Measurements from ENCODE around the gene NEB.
A peak's percentile ranks its signal among the peaks of the same experiment; 100 is the strongest.

NEB gene

GRCh38 chr2:151526572-151527090 lies 207.6 kb downstream of the NEB start:
- DNase-seq (ENCODE audit: insufficient read length, low spot score): no peak
- no peak for TF ChIP-seq POLR2A (IDR thresholded peaks at IDR 0.05; ENCODE audit: low read depth, low read length)
- no peak for FAIRE-seq

GRCh38 chr2:151525821-151526373 lies 208.4 kb downstream of the NEB start:
- no peak for FAIRE-seq
- no peak for DNase-seq (ENCODE audit: insufficient read length, low spot score)
- no peak for TF ChIP-seq POLR2A (IDR thresholded peaks at IDR 0.05; ENCODE audit: low read depth, low read length)

GRCh38 chr2:151523850-151524249 lies 210.4 kb downstream of the NEB start:
- no peak for TF ChIP-seq POLR2A (IDR thresholded peaks at IDR 0.05; ENCODE audit: low read depth, low read length)
- FAIRE-seq (no peak), DNase-seq (ENCODE audit: insufficient read length, low spot score) (no peak)

- DNase-seq (ENCODE audit: insufficient read length, low spot score): no peak
- no peak for TF ChIP-seq POLR2A (IDR thresholded peaks at IDR 0.05; ENCODE audit: low read depth, low read length)
- FAIRE-seq: no peak
Observed at GRCh38 chr2:151522556-151522955, 211.7 kb downstream of the NEB start.

- FAIRE-seq (no peak), DNase-seq (ENCODE audit: insufficient read length, low spot score) (no peak)
- TF ChIP-seq POLR2A (IDR thresholded peaks at IDR 0.05; ENCODE audit: low read depth, low read length): no peak
Observed at GRCh38 chr2:151520976-151521375, 213.3 kb downstream of the NEB start.

GRCh38 chr2:151518802-151519201 lies 215.5 kb downstream of the NEB start:
- DNase-seq (ENCODE audit: insufficient read length, low spot score) (no peak), FAIRE-seq (peak; percentile 64)
- TF ChIP-seq POLR2A (IDR thresholded peaks at IDR 0.05; ENCODE audit: low read depth, low read length): no peak

GRCh38 chr2:151508519-151508918 lies 225.8 kb downstream of the NEB start:
- FAIRE-seq (no peak), DNase-seq (ENCODE audit: insufficient read length, low spot score) (no peak)
- TF ChIP-seq POLR2A (IDR thresholded peaks at IDR 0.05; ENCODE audit: low read depth, low read length): no peak

- no peak for TF ChIP-seq POLR2A (IDR thresholded peaks at IDR 0.05; ENCODE audit: low read depth, low read length)
- FAIRE-seq (no peak), DNase-seq (ENCODE audit: insufficient read length, low spot score) (no peak)
Observed at GRCh38 chr2:151506170-151506569, 228.1 kb downstream of the NEB start.

- FAIRE-seq (no peak), DNase-seq (ENCODE audit: insufficient read length, low spot score) (no peak)
- TF ChIP-seq POLR2A (IDR thresholded peaks at IDR 0.05; ENCODE audit: low read depth, low read length): no peak
Observed at GRCh38 chr2:151498178-151498577, 236.1 kb downstream of the NEB start.

- no peak for FAIRE-seq
- DNase-seq (ENCODE audit: insufficient read length, low spot score): no peak
- TF ChIP-seq POLR2A (IDR thresholded peaks at IDR 0.05; ENCODE audit: low read depth, low read length): no peak
Observed at GRCh38 chr2:151491496-151491895, 242.8 kb downstream of the NEB start.

- DNase-seq (ENCODE audit: insufficient read length, low spot score) (no peak), FAIRE-seq (no peak)
- TF ChIP-seq POLR2A (IDR thresholded peaks at IDR 0.05; ENCODE audit: low read depth, low read length): no peak
Observed at GRCh38 chr2:151490276-151490675, 244.0 kb downstream of the NEB start.

GRCh38 chr2:151486053-151486452 lies 248.2 kb downstream of the NEB start:
- DNase-seq (ENCODE audit: insufficient read length, low spot score) (no peak), FAIRE-seq (no peak)
- TF ChIP-seq POLR2A (IDR thresholded peaks at IDR 0.05; ENCODE audit: low read depth, low read length): no peak

GRCh38 chr2:151484100-151484499 lies 250.2 kb downstream of the NEB start:
- TF ChIP-seq POLR2A (IDR thresholded peaks at IDR 0.05; ENCODE audit: low read depth, low read length): no peak
- DNase-seq (ENCODE audit: insufficient read length, low spot score) (no peak), FAIRE-seq (no peak)

GRCh38 chr2:151483546-151483945 lies 250.7 kb downstream of the NEB start:
- TF ChIP-seq POLR2A (IDR thresholded peaks at IDR 0.05; ENCODE audit: low read depth, low read length): no peak
- no peak for DNase-seq (ENCODE audit: insufficient read length, low spot score)
- FAIRE-seq: no peak

- peak; percentile 20 for FAIRE-seq
- DNase-seq (ENCODE audit: insufficient read length, low spot score): no peak
- TF ChIP-seq POLR2A (IDR thresholded peaks at IDR 0.05; ENCODE audit: low read depth, low read length): no peak
Observed at GRCh38 chr2:151482171-151482725, 252.0 kb downstream of the NEB start.

Data from H54 (cell line).